ENCODE data around the gene HEY2. TPM values are rescaled to one million over a fixed set of nuclear protein-coding genes. Genes with fewer than 3 reads are reported as not detected.

HEY2 gene
- total RNA-seq, 1 experiment from 2014 or later = not detected

DNA sequence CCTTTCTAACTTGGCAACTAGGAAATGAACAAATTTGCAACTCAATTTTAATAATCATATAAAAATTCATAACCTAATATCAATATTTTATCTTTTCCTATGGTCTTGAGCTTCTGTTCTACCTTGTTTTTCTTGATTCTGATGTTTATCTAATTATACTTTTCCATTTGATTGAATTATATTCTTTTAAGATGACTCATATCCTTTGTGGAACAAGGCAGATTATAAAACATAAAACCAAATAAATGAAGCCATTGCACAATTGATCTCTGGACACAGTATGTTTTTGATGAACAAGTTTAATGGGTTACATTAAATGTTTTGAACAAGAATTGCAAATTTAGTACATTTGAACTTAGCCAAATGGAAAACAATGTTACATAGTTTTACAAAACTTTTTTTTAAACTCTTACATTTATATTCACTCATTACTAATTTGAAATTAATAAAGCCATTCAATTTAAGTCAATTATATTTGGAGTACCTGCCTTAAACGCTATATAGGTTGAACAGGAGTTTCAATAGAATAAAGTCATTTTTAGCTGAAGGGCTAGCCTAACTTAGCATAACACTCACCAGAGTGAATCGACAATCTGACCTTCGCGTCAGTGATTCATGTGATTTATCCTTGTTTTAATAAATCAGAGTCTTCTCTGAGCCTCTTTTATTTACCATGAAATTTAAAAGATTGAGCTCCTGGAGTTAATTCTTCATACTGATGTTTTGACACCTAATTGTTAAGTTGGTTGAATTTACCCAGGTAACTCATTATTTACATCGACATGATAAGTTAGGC, 45.1 kb downstream of the HEY2 start:
- ATAC-seq = no peak
- Histone ChIP-seq H3K9me3 (ENCODE audit: low read length) (no peaks in the 10 kb centered on the region), H3K36me3 (ENCODE audit: low read depth, low read length) (no peaks in the 10 kb centered on the region), H3K79me2 (ENCODE audit: low read length) (peaks cover 27% of the 10 kb centered on the region), H3K4me1 (ENCODE audit: insufficient read depth, low read length) (peaks cover 64% of the 10 kb centered on the region), H3K4me2 (ENCODE audit: low read length) (peak overlapping the region; percentile 60), H3K27ac (ENCODE audit: low read length) (peak overlapping the region; percentile 38), H3K27me3 (ENCODE audit: low read length) (no peaks in the 10 kb centered on the region), H3K9ac (ENCODE audit: low read length) (no peak overlapping the region), H3K9me2 (replicated peaks; ENCODE audit: low read length) (no peaks in the 10 kb centered on the region), H3F3A (ENCODE audit: low read length, unreplicated experiment) (no peaks in the 10 kb centered on the region), H4K20me1 (ENCODE audit: low read length) (no peaks in the 10 kb centered on the region), H2AFZ (ENCODE audit: low read length) (no peak overlapping the region), H3K4me3 (ENCODE audit: low read length) (0 out of 2 replicates have a peak overlapping the region, but pooled peaks have one; percentile 17)
- BruUV-seq (replicated peaks) = no TSS peak
- ChIA-PET POLR2A (ENCODE audit: unreplicated experiment) (no interaction called here), CTCF (no interaction called here)
- peak; percentile 54 for DNase-seq
- TF ChIP-seq, protein P1, sequence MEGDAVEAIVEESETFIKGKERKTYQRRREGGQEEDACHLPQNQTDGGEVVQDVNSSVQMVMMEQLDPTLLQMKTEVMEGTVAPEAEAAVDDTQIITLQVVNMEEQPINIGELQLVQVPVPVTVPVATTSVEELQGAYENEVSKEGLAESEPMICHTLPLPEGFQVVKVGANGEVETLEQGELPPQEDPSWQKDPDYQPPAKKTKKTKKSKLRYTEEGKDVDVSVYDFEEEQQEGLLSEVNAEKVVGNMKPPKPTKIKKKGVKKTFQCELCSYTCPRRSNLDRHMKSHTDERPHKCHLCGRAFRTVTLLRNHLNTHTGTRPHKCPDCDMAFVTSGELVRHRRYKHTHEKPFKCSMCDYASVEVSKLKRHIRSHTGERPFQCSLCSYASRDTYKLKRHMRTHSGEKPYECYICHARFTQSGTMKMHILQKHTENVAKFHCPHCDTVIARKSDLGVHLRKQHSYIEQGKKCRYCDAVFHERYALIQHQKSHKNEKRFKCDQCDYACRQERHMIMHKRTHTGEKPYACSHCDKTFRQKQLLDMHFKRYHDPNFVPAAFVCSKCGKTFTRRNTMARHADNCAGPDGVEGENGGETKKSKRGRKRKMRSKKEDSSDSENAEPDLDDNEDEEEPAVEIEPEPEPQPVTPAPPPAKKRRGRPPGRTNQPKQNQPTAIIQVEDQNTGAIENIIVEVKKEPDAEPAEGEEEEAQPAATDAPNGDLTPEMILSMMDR (conservative IDR thresholded peaks at IDR 0.05; ENCODE audit: low read depth, low read length) = no peak
- TF ChIP-seq EZH2 (IDR thresholded peaks at IDR 0.05; ENCODE audit: low read length, unreplicated experiment) (no peak), EZH2phosphoT487 (IDR thresholded peaks at IDR 0.05; ENCODE audit: borderline replicate concordance, low read length) (no peak)
- intact Hi-C loops (cut with micrococcal nuclease) = loop anchor here (5.0 kb wide), 1 partner anchor 78 kb away; no protein-coding TSS in a partner anchor

DNA sequence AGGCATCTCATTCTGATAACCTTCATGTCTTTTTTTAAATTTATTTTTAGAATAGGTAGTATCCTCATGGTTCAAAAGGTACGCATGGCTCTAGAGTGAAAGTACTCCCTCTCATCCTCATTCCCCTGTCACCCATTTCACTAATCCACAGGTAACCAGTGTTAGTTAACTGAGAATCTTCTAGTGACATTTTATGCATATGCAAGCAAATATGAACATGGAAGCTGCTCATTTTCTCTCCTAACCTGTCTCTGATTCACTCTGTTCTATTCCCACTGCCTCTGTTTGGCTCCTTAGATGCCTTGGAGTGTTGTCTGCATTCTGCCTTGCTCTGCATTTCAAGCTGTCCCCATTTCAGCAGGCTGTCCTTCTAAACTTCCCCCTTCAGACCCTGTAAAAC, 45.9 kb downstream of the HEY2 start:
- Histone ChIP-seq H3K4me3 (ENCODE audit: low read length) (no peak overlapping the region), H2AFZ (ENCODE audit: low read length) (no peak overlapping the region), H3K9me3 (ENCODE audit: low read length) (no peaks in the 10 kb centered on the region), H3F3A (ENCODE audit: low read length, unreplicated experiment) (no peaks in the 10 kb centered on the region), H3K4me1 (ENCODE audit: insufficient read depth, low read length) (peaks cover 58% of the 10 kb centered on the region), H3K4me2 (ENCODE audit: low read length) (no peak overlapping the region), H4K20me1 (ENCODE audit: low read length) (no peaks in the 10 kb centered on the region), H3K9ac (ENCODE audit: low read length) (no peak overlapping the region), H3K79me2 (ENCODE audit: low read length) (peaks cover 27% of the 10 kb centered on the region), H3K27me3 (ENCODE audit: low read length) (no peaks in the 10 kb centered on the region), H3K36me3 (ENCODE audit: low read depth, low read length) (no peaks in the 10 kb centered on the region), H3K27ac (ENCODE audit: low read length) (no peak overlapping the region), H3K9me2 (replicated peaks; ENCODE audit: low read length) (no peaks in the 10 kb centered on the region)
- no peak for ATAC-seq
- no peak for TF ChIP-seq EZH2phosphoT487 (IDR thresholded peaks at IDR 0.05; ENCODE audit: borderline replicate concordance, low read length)
- TF ChIP-seq, protein P1 (conservative IDR thresholded peaks at IDR 0.05; ENCODE audit: low read depth, low read length) = no peak
- TF ChIP-seq EZH2 (IDR thresholded peaks at IDR 0.05; ENCODE audit: low read length, unreplicated experiment) = no peak
- no TSS peak for BruUV-seq (replicated peaks)
- ChIA-PET POLR2A (ENCODE audit: unreplicated experiment) (no interaction called here), CTCF (no interaction called here)
- no peak for DNase-seq
- intact Hi-C loops (cut with micrococcal nuclease) = no loop called here

All from PC-3 (cell line).